Left ventricle myocardium superior (tissue), 1 donor: ENCODE results near the gene CIAO2B. TPM values are rescaled to one million over a fixed set of nuclear protein-coding genes. Genes with fewer than 3 reads are reported as not detected.
"Not testable (repeated sequence)": the region's sequence is repeated elsewhere in the genome, so short reads cannot be mapped to it uniquely, and the experiment has no call there.

Experiments
- ATAC-seq: fragments of 200-7000 bp; cut with Tn5 transposase; one replicate; pipeline ENCODE4 v1.9.1; 2020; ENCODE audit warnings: mild to moderate bottlenecking, moderate library complexity
- DNase-seq: peaks from one replicate; pipeline ENCODE4 v3.0.0-alpha.2; 2020
- intact Hi-C: fragments of 100-400 bp; cut with micrococcal nuclease; formaldehyde crosslinking; loops from one replicate; pipeline ENCODE4 v1.11.0; 2022
- total RNA-seq: library from RNA; stranded (reverse); fragmentation: NEBNext Ultra II Directional; extraction: Animal tissue kit (Norgen Biotek cat#: 25700); gene quantifications from one replicate; pipeline ENCODE4 v1.2.1, GENCODE V29; 2021
- donor health status: DM: no; HTN: yes; CAD: no; lungs with severe emphysema.

CIAO2B gene
- total RNA-seq, 1 donor from 2014 or later: 114 TPM

GRCh38 chr16:66959704-66960161 is 25.5 kb upstream of the CIAO2B start:
- DNase-seq: peak; percentile 48
- ATAC-seq: peak; percentile 65
- intact Hi-C loops: no loop called here

DNA sequence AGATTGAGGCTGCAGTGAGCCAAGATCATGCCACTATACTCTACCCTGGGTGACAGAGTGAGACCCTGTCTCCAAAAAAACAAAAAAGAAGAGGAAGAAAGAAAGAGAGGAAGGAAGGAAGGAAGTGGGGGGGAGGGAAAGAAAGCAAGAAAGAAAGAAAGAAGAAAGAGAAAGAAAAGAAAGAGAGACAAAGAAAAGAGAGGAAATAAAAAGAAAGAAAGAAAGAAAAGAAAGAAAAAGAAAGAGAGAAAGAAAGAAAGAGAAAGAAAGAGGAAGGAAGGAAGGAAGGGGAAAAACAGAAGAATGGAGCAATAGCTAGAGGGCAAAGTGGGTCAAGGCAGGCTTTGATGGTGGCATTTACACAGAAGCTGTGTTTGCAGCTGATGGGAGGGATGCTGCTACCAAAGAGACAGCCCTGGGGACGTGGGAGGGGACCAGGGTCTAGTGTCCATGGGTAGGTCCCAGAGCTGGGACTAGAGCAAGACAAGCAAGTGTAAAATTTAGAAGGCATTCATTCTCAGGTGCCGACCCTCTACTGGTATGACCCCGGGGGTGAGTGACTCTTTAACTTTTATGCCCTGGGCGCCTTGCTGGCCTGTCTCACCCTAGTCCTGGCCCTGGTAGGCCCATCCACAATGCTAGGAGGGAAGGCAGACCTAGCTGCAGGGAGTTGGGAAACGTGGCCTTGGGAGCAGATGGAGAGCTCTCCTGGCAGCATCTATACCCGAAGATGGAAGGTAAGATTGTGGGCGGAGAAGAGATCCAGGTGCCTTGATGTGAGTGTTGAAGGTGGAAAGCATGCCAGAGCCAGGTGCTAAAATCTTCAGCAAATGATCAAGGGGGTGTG is 24.9 kb upstream of the CIAO2B start:
- intact Hi-C loops: no loop called here
- DNase-seq (no peak), ATAC-seq (no peak)

- DNase-seq, ATAC-seq, intact Hi-C loops: not testable (repeated sequence)
These were observed 21.9 kb upstream of the CIAO2B start for GRCh38 chr16:66956154-66956457.

- ATAC-seq, DNase-seq, intact Hi-C loops: not testable (repeated sequence)
These were observed 21.4 kb upstream of the CIAO2B start for GRCh38 chr16:66955363-66956153.

GRCh38 chr16:66954097-66954659 is 20.0 kb upstream of the CIAO2B start:
- DNase-seq (peak; percentile 73), ATAC-seq (peak; percentile 76)
- intact Hi-C loops: no loop called here

- intact Hi-C loops: no loop called here
- DNase-seq (no peak), ATAC-seq (no peak)
These were observed 19.4 kb upstream of the CIAO2B start for GRCh38 chr16:66953462-66954096.

DNA sequence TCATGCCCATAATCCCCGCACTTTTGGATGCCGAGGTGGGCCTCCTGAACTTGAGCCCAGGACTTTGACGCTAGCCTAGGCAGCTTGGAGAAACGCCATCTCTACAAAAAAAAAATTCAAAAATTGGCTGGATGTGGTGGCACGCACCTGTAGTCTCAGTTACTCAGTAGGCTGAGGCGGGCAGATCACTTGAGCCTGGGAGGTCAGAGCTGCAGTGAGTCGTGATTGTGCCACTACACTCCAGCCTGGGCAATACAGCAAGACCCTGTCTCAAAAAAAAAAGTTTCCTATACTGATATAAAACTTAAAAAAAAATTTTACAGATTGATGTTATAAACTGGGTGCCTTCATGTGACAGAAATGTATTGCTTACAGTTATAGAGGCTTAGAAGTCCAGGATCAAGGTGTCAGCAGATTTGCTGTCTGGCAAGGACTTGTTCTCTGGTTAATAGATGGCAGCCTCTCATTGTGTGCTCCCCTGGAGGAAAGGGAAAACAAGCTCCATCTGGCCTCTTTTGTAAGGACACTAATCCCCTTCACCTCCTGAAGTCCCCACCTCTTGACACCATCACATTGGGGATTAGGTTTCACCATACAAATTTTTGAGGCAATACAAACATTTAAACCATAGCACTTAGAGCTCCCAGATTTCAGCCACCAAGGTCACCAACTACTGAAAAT is 18.4 kb upstream of the CIAO2B start:
- ATAC-seq: no peak

GRCh38 chr16:66950971-66951790 is 17.0 kb upstream of the CIAO2B start:
- intact Hi-C loops: no loop called here
- ATAC-seq (no peak), DNase-seq (no peak)

More for the DNA sequence above, 18.4 kb upstream of the CIAO2B start:
- no peak for DNase-seq
- intact Hi-C loops: no loop called here

GRCh38 chr16:66950437-66950836 is 16.2 kb upstream of the CIAO2B start:
- intact Hi-C loops: no loop called here
- DNase-seq: no peak
- no peak for ATAC-seq

DNA sequence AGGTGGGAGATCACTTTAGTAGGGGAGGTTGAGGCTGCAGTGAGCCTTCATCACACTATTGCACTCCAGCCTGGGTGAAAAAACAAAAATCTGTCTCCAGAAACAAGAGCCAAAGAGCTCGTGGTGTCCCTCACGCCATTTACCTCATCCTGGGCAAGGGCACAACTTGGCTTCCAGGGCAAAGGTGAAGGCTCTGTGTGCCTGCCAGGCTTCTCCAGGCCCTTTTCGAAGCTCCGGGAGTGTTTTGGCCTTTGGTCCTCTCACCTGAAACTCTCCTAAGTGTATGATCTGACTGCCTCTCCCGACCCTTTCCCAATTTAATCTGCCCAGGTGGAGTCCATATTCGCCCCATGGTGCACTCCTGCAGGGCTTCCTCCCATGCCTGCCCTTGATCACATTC is 15.3 kb upstream of the CIAO2B start:
- no peak for ATAC-seq
- intact Hi-C loops: no loop called here
- DNase-seq: no peak

DNA sequence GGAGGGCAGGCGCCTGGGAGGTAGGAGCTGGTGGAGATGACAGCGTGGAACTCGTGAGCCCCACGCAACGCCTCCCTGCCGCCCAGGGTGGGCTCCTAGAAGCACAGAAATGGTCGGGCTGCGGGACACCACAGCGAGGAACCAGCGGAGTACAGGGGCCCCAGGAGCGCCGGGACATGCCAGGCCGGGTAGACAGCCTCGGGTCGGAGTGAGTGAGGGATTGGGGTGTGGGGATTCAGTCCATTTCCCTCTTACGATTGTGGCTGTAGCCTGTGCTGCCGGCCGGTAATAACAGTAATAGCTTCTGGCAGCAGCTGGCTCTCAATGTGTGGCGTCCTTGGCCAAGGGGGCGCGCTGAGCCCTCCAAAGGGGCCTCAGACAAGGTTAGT is 14.6 kb upstream of the CIAO2B start:
- ATAC-seq: peak; percentile 4
- DNase-seq: no peak
- intact Hi-C loops: no loop called here

DNA sequence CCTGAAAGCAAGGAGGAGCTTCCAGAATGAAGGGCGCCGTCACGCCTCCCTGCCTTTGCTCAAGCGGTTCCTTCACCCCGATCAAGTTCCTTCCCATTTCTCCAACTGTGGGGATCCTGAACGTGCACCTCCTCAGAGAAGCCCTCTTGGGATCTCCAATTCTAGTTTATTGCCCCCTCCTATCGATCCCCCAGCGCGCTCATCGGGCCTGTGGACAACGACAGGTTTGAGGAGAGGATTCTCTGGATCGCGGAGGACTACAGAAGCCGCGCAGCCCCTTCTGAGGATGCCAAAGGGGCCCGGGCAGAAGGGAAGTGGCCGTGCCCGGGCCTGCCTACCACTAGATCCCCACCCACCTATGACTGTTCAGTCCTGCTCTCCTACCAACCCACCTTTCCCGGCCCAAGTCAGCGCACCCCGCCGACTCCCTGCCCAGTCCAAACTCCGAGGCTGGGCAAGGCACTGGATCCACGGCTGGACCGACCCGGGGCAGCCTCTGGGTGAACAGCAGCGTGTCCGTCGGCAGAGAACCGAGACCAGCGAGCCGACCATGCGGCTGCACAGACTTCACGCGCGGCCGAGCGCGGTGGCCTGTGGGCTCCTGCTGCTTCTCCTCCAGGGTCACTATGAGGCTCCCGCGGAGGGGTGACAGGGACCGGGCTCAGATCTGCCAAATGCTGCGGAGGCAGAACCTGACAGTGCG is 14.1 kb upstream of the CIAO2B start:
- intact Hi-C loops: no loop called here
- ATAC-seq (peak; percentile 19), DNase-seq (peak; percentile 53)

GRCh38 chr16:66947302-66948065 is 13.3 kb upstream of the CIAO2B start:
- ATAC-seq (peak; percentile 73), DNase-seq (peak; percentile 84)
- intact Hi-C loops: no loop called here

GRCh38 chr16:66946974-66947301 is 12.7 kb upstream of the CIAO2B start:
- intact Hi-C loops: no loop called here
- no peak for ATAC-seq

GRCh38 chr16:66946541-66946940 is 12.3 kb upstream of the CIAO2B start:
- DNase-seq: no peak
- intact Hi-C loops: no loop called here
- no peak for ATAC-seq

More at GRCh38 chr16:66946974-66947301, 12.7 kb upstream of the CIAO2B start:
- DNase-seq: no peak

- intact Hi-C loops: no loop called here
- no peak for DNase-seq
- no peak for ATAC-seq
These were observed 11.7 kb upstream of the CIAO2B start for GRCh38 chr16:66945939-66946338.

- intact Hi-C loops, DNase-seq, ATAC-seq: not testable (repeated sequence)
These were observed 10.8 kb upstream of the CIAO2B start for GRCh38 chr16:66944971-66945370.
